Panc1 (cell line): Measurements from ENCODE around the gene MRPL48.

Experiments
- CTCF ChIP-seq: fragments of 450-650 bp; IDR thresholded peaks from 2 replicates; pipeline ENCODE4 v1.5.1; 2017; ENCODE audit warnings: mild to moderate bottlenecking
- POLR2AphosphoS5 ChIP-seq: IDR thresholded peaks from 2 replicates; pipeline ENCODE4 v1.6.1; 2012; ENCODE audit warnings: mild to moderate bottlenecking, low read depth, low read length, moderate library complexity
- REST ChIP-seq, 2 experiments: IDR thresholded peaks; 2 replicates each; pipeline ENCODE4 v1.6.1; 2011 to 2012; ENCODE audit warnings: low read depth in 2 of 2, control low read depth in 1 of 2, low read length in 1 of 2, mild to moderate bottlenecking in 1 of 2, moderate library complexity in 1 of 2; ENCODE audit not compliant: insufficient read depth in 1 of 2
- SIN3A ChIP-seq: IDR thresholded peaks from 2 replicates; pipeline ENCODE4 v1.6.1; 2012; ENCODE audit warnings: low read depth, mild to moderate bottlenecking, low read length, moderate library complexity, borderline replicate concordance; ENCODE audit not compliant: insufficient read depth

GRCh38 chr11:73750228-73750627 is 37.4 kb upstream of the MRPL48 start:
- TF ChIP-seq CTCF (no peak), SIN3A (no peak), POLR2AphosphoS5 (no peak), REST (IDR thresholded peaks at IDR 0.05; ENCODE audit: insufficient read depth in 1 of 2, low read depth in 2 of 2, low read length in 1 of 2) (no peak)
